Right cardiac atrium (tissue), 5 donors: ENCODE measurements around the gene RAP2B. TPM values are rescaled to one million over a fixed set of nuclear protein-coding genes. Genes with fewer than 3 reads are reported as not detected.

Experiments
- ATAC-seq, 2 donors: fragments of 200-7000 bp; cut with Tn5 transposase; one replicate each; pipeline versions ENCODE4 v1.8.0 to v1.9.1; 2020; ENCODE audit warnings: moderate library complexity in 2 of 2, mild to moderate bottlenecking in 1 of 2
- DNase-seq, 3 donors: peaks; one replicate each; pipeline ENCODE4 v3.0.0-alpha.2; 2020
- H3K27ac ChIP-seq: one replicate; pipeline ENCODE4 v1.5.1; 2013; ENCODE audit warnings: mild to moderate bottlenecking, low read length, control low read depth, moderate library complexity
- H3K27me3 ChIP-seq: one replicate; pipeline ENCODE4 v1.6.1; 2013; ENCODE audit not compliant: control insufficient read depth, insufficient read depth
- H3K4me1 ChIP-seq: one replicate; pipeline ENCODE4 v1.6.1; 2013; ENCODE audit warnings: low read length; ENCODE audit not compliant: control insufficient read depth, insufficient read depth
- H3K4me3 ChIP-seq: one replicate; pipeline ENCODE4 v1.5.1; 2013; ENCODE audit warnings: low read length, control low read depth
- H3K9me3 ChIP-seq: one replicate; pipeline ENCODE4 v1.6.1; 2013; ENCODE audit warnings: low read length; ENCODE audit not compliant: control insufficient read depth
- WGBS: extraction: QIAGEN DNeasy Blood & Tissue Kit; methylation state at CpG from one replicate; pipeline ENCODE4 v1.1.7; 2013; 5-methylcytosine and 5-hydroxymethylcytosine counted together
- intact Hi-C, 4 donors: fragments of 100-400 bp; cut with DNase I; formaldehyde crosslinking; loops; one replicate each; pipeline versions ENCODE4 v1.11.0 to v1.14.0; 2022 to 2023
- polyA plus RNA-seq: library from polyadenylated mRNA; stranded (reverse); fragments of 200-250 nt; gene quantifications from one replicate; pipeline ENCODE4 v1.2.3, GENCODE V29; 2013
- total RNA-seq, 4 donors: library from RNA; stranded (reverse); fragmentation: NEBNext Ultra II Directional; extraction: Animal tissue kit (Norgen Biotek cat#: 25700); gene quantifications; one replicate each; pipeline ENCODE4 v1.2.1, GENCODE V29; 2021
- donor health status: healthy with polysubstance abuse.
- donor health status: DM: no; HTN: yes; CAD: no.
- donor health status: DM: no; HTN: no; CAD: no.
- donor health status: DM: no; HTN: yes; CAD: no; lungs with severe emphysema.
- donor health status: DM: yes; HTN: yes; CAD: no.

The RAP2B gene
- total and polyA plus RNA-seq, 5 donors = 1.9 to 5.6 (median 4.9) TPM

GRCh38 chr3:153160451-153161137 lies 1.4 kb upstream of the RAP2B start:
- peak overlapping the region; percentile 90 for H3K27ac ChIP-seq
- peak overlapping the region; percentile 84 for H3K4me3 ChIP-seq
- no peaks in the 10 kb centered on the region for H3K4me1 ChIP-seq
- peak; percentile 72 to 89 (median 89) for DNase-seq
- no peaks in the 10 kb centered on the region for H3K9me3 ChIP-seq
- H3K27me3 ChIP-seq = no peaks in the 10 kb centered on the region
- peak; percentile 19 to 36 for ATAC-seq
- intact Hi-C loops = loop anchor here in 2 of 4 donors (5.0 to 10.0 kb wide), 3 partner anchors 127 to 604 kb away; no protein-coding TSS in a partner anchor
- WGBS = under 1% methylated on average over 43 of the region's 43 CpGs

- peak overlapping the region; percentile 90 for H3K27ac ChIP-seq
- intact Hi-C loops = loop anchor here in 2 of 4 donors (5.0 to 10.0 kb wide), 3 partner anchors 126 to 604 kb away; no protein-coding TSS in a partner anchor
- H3K27me3 ChIP-seq = no peaks in the 10 kb centered on the region
- no peaks in the 10 kb centered on the region for H3K9me3 ChIP-seq
- H3K4me1 ChIP-seq = no peaks in the 10 kb centered on the region
- peak overlapping the region; percentile 84 for H3K4me3 ChIP-seq
- under 1% methylated on average over 27 of the region's 27 CpGs for WGBS
- DNase-seq = peak; percentile 94 to 97 (median 96)
- peak; percentile 95 to 96 for ATAC-seq
Measured at GRCh38 chr3:153161138-153161713, 800 bp upstream of the RAP2B start.

GRCh38 chr3:153162513-153163392 lies 727 bp downstream of the RAP2B start:
- WGBS = under 1% methylated on average over 86 of the region's 86 CpGs
- H3K4me1 ChIP-seq = no peaks in the 10 kb centered on the region
- peak; percentile 35 to 78 (median 75) for DNase-seq
- peak overlapping the region; percentile 84 for H3K4me3 ChIP-seq
- peak overlapping the region; percentile 91 for H3K27ac ChIP-seq
- H3K9me3 ChIP-seq = no peaks in the 10 kb centered on the region
- no peaks in the 10 kb centered on the region for H3K27me3 ChIP-seq
- peak in 1 of 2 donors; percentile 0 for ATAC-seq
- intact Hi-C loops = loop anchor here in 2 of 4 donors (5.0 to 10.0 kb wide), 3 partner anchors 125 to 602 kb away; no protein-coding TSS in a partner anchor

GRCh38 chr3:153163393-153163724 lies 1.3 kb downstream of the RAP2B start:
- intact Hi-C loops = loop anchor here in 2 of 4 donors (5.0 to 10.0 kb wide), 3 partner anchors 124 to 601 kb away; no protein-coding TSS in a partner anchor
- Histone ChIP-seq H3K9me3 (no peaks in the 10 kb centered on the region), H3K4me3 (peak overlapping the region; percentile 84), H3K27ac (peak overlapping the region; percentile 91), H3K27me3 (no peaks in the 10 kb centered on the region), H3K4me1 (no peaks in the 10 kb centered on the region)
- ATAC-seq = no peak
- DNase-seq = no peak
- whole genome bisulfite sequencing = 3% methylated on average over 9 of the region's 9 CpGs

GRCh38 chr3:153163756-153164550 lies 1.9 kb downstream of the RAP2B start:
- intact Hi-C loops = loop anchor here in 2 of 4 donors (5.0 to 10.0 kb wide), 3 partner anchors 123 to 601 kb away; no protein-coding TSS in a partner anchor
- DNase-seq = no peak
- 19% methylated on average over 5 of the region's 5 CpGs for WGBS
- Histone ChIP-seq H3K4me3 (peak overlapping the region; percentile 84), H3K9me3 (no peaks in the 10 kb centered on the region), H3K4me1 (no peaks in the 10 kb centered on the region), H3K27me3 (no peaks in the 10 kb centered on the region), H3K27ac (no peak overlapping the region)
- no peak for ATAC-seq

- no peaks in the 10 kb centered on the region for H3K4me1 ChIP-seq
- H3K9me3 ChIP-seq = no peaks in the 10 kb centered on the region
- ATAC-seq = no peak
- no peaks in the 10 kb centered on the region for H3K27me3 ChIP-seq
- peak overlapping the region; percentile 35 for H3K4me3 ChIP-seq
- intact Hi-C loops = loop anchor here in 2 of 4 donors (10.0 kb wide), 2 partner anchors 430 to 600 kb away; no protein-coding TSS in a partner anchor
- no peak overlapping the region for H3K27ac ChIP-seq
- DNase-seq = no peak
Measured at GRCh38 chr3:153165261-153165681, 3.2 kb downstream of the RAP2B start.

GRCh38 chr3:153166206-153166605 lies 4.2 kb downstream of the RAP2B start:
- Histone ChIP-seq H3K27me3 (no peaks in the 10 kb centered on the region), H3K4me1 (no peaks in the 10 kb centered on the region), H3K4me3 (peak overlapping the region; percentile 14), H3K27ac (no peak overlapping the region), H3K9me3 (no peaks in the 10 kb centered on the region)
- intact Hi-C loops = loop anchor here in 2 of 4 donors (10.0 kb wide), 2 partner anchors 429 to 599 kb away; no protein-coding TSS in a partner anchor
- 46% methylated on average over 3 of the region's 3 CpGs for WGBS
- ATAC-seq = no peak
- DNase-seq = no peak

GRCh38 chr3:153166796-153167195 lies 4.8 kb downstream of the RAP2B start:
- no peak overlapping the region for H3K27ac ChIP-seq
- H3K4me1 ChIP-seq = no peaks in the 10 kb centered on the region
- ATAC-seq = no peak

GRCh38 chr3:153169793-153170383 lies 7.9 kb downstream of the RAP2B start:
- intact Hi-C loops = loop anchor here in 2 of 4 donors (10.0 kb wide), 2 partner anchors 425 to 595 kb away; no protein-coding TSS in a partner anchor
- Histone ChIP-seq H3K4me3 (no peak overlapping the region), H3K4me1 (no peaks in the 10 kb centered on the region), H3K9me3 (no peaks in the 10 kb centered on the region), H3K27ac (no peak overlapping the region), H3K27me3 (no peaks in the 10 kb centered on the region)
- WGBS = 91% methylated on average over 2 of the region's 2 CpGs
- no peak for DNase-seq
- ATAC-seq = no peak

More at GRCh38 chr3:153166796-153167195, 4.8 kb downstream of the RAP2B start:
- Histone ChIP-seq H3K27me3 (no peaks in the 10 kb centered on the region), H3K4me3 (no peak overlapping the region), H3K9me3 (no peaks in the 10 kb centered on the region)
- WGBS = 71% methylated on average over 2 of the region's 2 CpGs
- DNase-seq = no peak
- intact Hi-C loops = loop anchor here in 2 of 4 donors (10.0 kb wide), 2 partner anchors 428 to 598 kb away; no protein-coding TSS in a partner anchor
